Kidney capillary endothelial cell (primary cell): ENCODE measurements around the gene SEC14L1.

Experiments used
- DNase-seq: peaks from one replicate; pipeline ENCODE4 v3.0.0-alpha.2; 2018; ENCODE audit warnings: low spot score

Gene SEC14L1

GRCh38 chr17:77214743-77215142, 74.0 kb downstream of the SEC14L1 start:
- no peak for DNase-seq

GRCh38 chr17:77215281-77215680, 74.5 kb downstream of the SEC14L1 start:
- DNase-seq = no peak

- DNase-seq = no peak
Measured at GRCh38 chr17:77216486-77216885, 75.7 kb downstream of the SEC14L1 start.

- DNase-seq = no peak
Measured at GRCh38 chr17:77217123-77217522, 76.4 kb downstream of the SEC14L1 start.

- no peak for DNase-seq
Measured at GRCh38 chr17:77217566-77217965, 76.8 kb downstream of the SEC14L1 start.

GRCh38 chr17:77218902-77219301, 78.1 kb downstream of the SEC14L1 start:
- no peak for DNase-seq

GRCh38 chr17:77222356-77222755, 81.6 kb downstream of the SEC14L1 start:
- DNase-seq = no peak

GRCh38 chr17:77223642-77224420, 83.1 kb downstream of the SEC14L1 start:
- DNase-seq = no peak

GRCh38 chr17:77225265-77225664, 84.5 kb downstream of the SEC14L1 start:
- no peak for DNase-seq

GRCh38 chr17:77227461-77228240, 86.9 kb downstream of the SEC14L1 start:
- no peak for DNase-seq

- no peak for DNase-seq
Measured at GRCh38 chr17:77228241-77228752, 87.5 kb downstream of the SEC14L1 start.

GRCh38 chr17:77228816-77229215, 88.0 kb downstream of the SEC14L1 start:
- DNase-seq = no peak

- DNase-seq = no peak
Measured at GRCh38 chr17:77229786-77230435, 89.1 kb downstream of the SEC14L1 start.

- DNase-seq = no peak
Measured at GRCh38 chr17:77230436-77230830, 89.7 kb downstream of the SEC14L1 start.

GRCh38 chr17:77231076-77231871, 90.5 kb downstream of the SEC14L1 start:
- no peak for DNase-seq

- DNase-seq = no peak
Measured at GRCh38 chr17:77233127-77233526, 92.4 kb downstream of the SEC14L1 start.

- peak; percentile 82 for DNase-seq
Measured at GRCh38 chr17:77233635-77234334, 93.0 kb downstream of the SEC14L1 start.

- DNase-seq = no peak
Measured at GRCh38 chr17:77234695-77235094, 93.9 kb downstream of the SEC14L1 start.

- DNase-seq = peak; percentile 75
Measured at GRCh38 chr17:77235370-77235941, 94.7 kb downstream of the SEC14L1 start.

- DNase-seq = no peak
Measured at GRCh38 chr17:77237232-77238008, 96.7 kb downstream of the SEC14L1 start.
